Liver (tissue), 9 donors: Measurements from ENCODE around the gene UPF3A. TPM values are rescaled to one million over a fixed set of nuclear protein-coding genes. Genes with fewer than 3 reads are reported as not detected.

Experiments
- DNase-seq: peaks from one replicate; pipeline ENCODE4 v3.0.0-alpha.2; 2017; ENCODE audit warnings: low spot score
- H3K27ac ChIP-seq, 2 donors: one replicate each; pipeline ENCODE4 v1.7.0; 2013; ENCODE audit warnings: inconsistent platforms in 2 of 2, low read length in 2 of 2, control low read depth in 1 of 2, low read depth in 1 of 2, mild to moderate bottlenecking in 1 of 2
- H3K27me3 ChIP-seq, 4 donors: one replicate each; pipeline versions ENCODE4 v1.6.1 to v1.7.0; 2013; ENCODE audit warnings: low read length in 3 of 4, inconsistent platforms in 1 of 4, mild to moderate bottlenecking in 1 of 4, moderate library complexity in 1 of 4; ENCODE audit not compliant: control insufficient read depth in 4 of 4, insufficient read depth in 4 of 4
- H3K36me3 ChIP-seq, 4 donors: one replicate each; pipeline versions ENCODE4 v1.6.1 to v1.7.0; 2013; ENCODE audit warnings: low read length in 3 of 4, mild to moderate bottlenecking in 3 of 4, low read depth in 1 of 4, moderate library complexity in 1 of 4; ENCODE audit not compliant: control insufficient read depth in 4 of 4, insufficient read depth in 3 of 4
- H3K4me1 ChIP-seq, 4 donors: one replicate each; pipeline versions ENCODE4 v1.6.1 to v1.7.0; 2013; ENCODE audit warnings: low read length in 3 of 4, mild to moderate bottlenecking in 3 of 4, moderate library complexity in 1 of 4; ENCODE audit not compliant: control insufficient read depth in 4 of 4, insufficient read depth in 4 of 4
- H3K4me3 ChIP-seq, 3 donors: one replicate each; pipeline versions ENCODE4 v1.6.1 to v1.7.0; 2013; ENCODE audit warnings: low read length in 3 of 3, control low read depth in 1 of 3, low read depth in 1 of 3, mild to moderate bottlenecking in 1 of 3
- H3K9ac ChIP-seq, 2 donors: one replicate each; pipeline ENCODE4 v1.7.0; 2013; ENCODE audit warnings: low read length in 2 of 2, mild to moderate bottlenecking in 2 of 2, moderate library complexity in 2 of 2, control low read depth in 1 of 2, low read depth in 1 of 2
- H3K9me3 ChIP-seq, 4 donors: one replicate each; pipeline versions ENCODE4 v1.6.1 to v1.7.0; 2013; ENCODE audit warnings: low read length in 3 of 4; ENCODE audit not compliant: control insufficient read depth in 4 of 4
- EGR1 ChIP-seq, 2 donors: IDR thresholded peaks; 2 replicates each; pipeline ENCODE4 v1.6.1; 2016 to 2018; ENCODE audit warnings: antibody characterized with exemption in 2 of 2, low read depth in 2 of 2
- FOXA1 ChIP-seq: IDR thresholded peaks from 2 replicates; pipeline ENCODE4 v1.6.1; 2016; ENCODE audit warnings: antibody characterized with exemption
- FOXA2 ChIP-seq: IDR thresholded peaks from 2 replicates; pipeline ENCODE4 v1.6.1; 2016; ENCODE audit warnings: antibody characterized with exemption
- GABPA ChIP-seq, 2 donors: IDR thresholded peaks in 1 of 2; conservative IDR thresholded peaks in 1 of 2; 2 replicates each; pipeline ENCODE4 v1.6.1; 2016; ENCODE audit warnings: antibody characterized with exemption in 2 of 2, mild to moderate bottlenecking in 1 of 2, moderate library complexity in 1 of 2
- HNF4A ChIP-seq, 2 donors: conservative IDR thresholded peaks; 2 replicates each; pipeline ENCODE4 v1.6.1; 2016; ENCODE audit warnings: antibody characterized with exemption in 2 of 2, mild to moderate bottlenecking in 2 of 2
- HNF4G ChIP-seq: IDR thresholded peaks from 2 replicates; pipeline ENCODE4 v1.6.1; 2016; ENCODE audit warnings: antibody characterized with exemption
- JUND ChIP-seq, 2 donors: IDR thresholded peaks; 2 replicates each; pipeline ENCODE4 v1.6.1; 2016; ENCODE audit warnings: antibody characterized with exemption in 2 of 2
- NR2F2 ChIP-seq: IDR thresholded peaks from 2 replicates; pipeline ENCODE4 v1.6.1; 2016; ENCODE audit warnings: antibody characterized with exemption
- RAD21 ChIP-seq, 2 donors: IDR thresholded peaks; 2 replicates each; pipeline ENCODE4 v1.6.1; 2016; ENCODE audit warnings: antibody characterized with exemption in 2 of 2, mild to moderate bottlenecking in 2 of 2
- REST ChIP-seq: IDR thresholded peaks from 2 replicates; pipeline ENCODE4 v1.6.1; 2016; ENCODE audit warnings: antibody characterized with exemption, mild to moderate bottlenecking
- RXRA ChIP-seq, 2 donors: IDR thresholded peaks; 2 replicates each; pipeline ENCODE4 v1.6.1; 2017 to 2018; ENCODE audit warnings: antibody characterized with exemption in 2 of 2, mild to moderate bottlenecking in 1 of 2
- SP1 ChIP-seq: IDR thresholded peaks from 2 replicates; pipeline ENCODE4 v1.6.1; 2018; ENCODE audit warnings: antibody characterized with exemption, mild to moderate bottlenecking
- TAF1 ChIP-seq: conservative IDR thresholded peaks from 2 replicates; pipeline ENCODE4 v1.6.1; 2016; ENCODE audit warnings: antibody characterized with exemption, mild to moderate bottlenecking
- YY1 ChIP-seq: IDR thresholded peaks from 2 replicates; pipeline ENCODE4 v1.6.1; 2016; ENCODE audit warnings: antibody characterized with exemption, mild to moderate bottlenecking
- ZBTB33 ChIP-seq: IDR thresholded peaks from 2 replicates; pipeline ENCODE4 v1.6.1; 2016; ENCODE audit warnings: antibody characterized with exemption
- WGBS: extraction: QIAGEN DNeasy Blood & Tissue Kit; methylation state at CpG from one replicate; pipeline ENCODE4 v1.1.7; 2013; 5-methylcytosine and 5-hydroxymethylcytosine counted together
- polyA plus RNA-seq, 2 donors: library from polyadenylated mRNA; stranded (reverse) in 1 of 2; unstranded in 1 of 2; fragments of 200-250 nt in 1 of 2; fragments of >200 nt in 1 of 2; fragmentation: Nextera tagmentation in 1 of 2; extraction: Ambion mirVana in 1 of 2; gene quantifications; one replicate each; pipeline versions ENCODE4 v1.2.1 to v1.2.3, GENCODE V29; 2013 to 2015
- total RNA-seq, 2 donors: library from RNA; depleted of rRNA; stranded (reverse); fragments of >200 nt; gene quantifications; one replicate each; pipeline ENCODE4 v1.2.3, GENCODE V29; 2014
- TF ChIP-seq, protein P1 (sequence below): fragments of 150-350 bp; IDR thresholded peaks from 2 replicates; pipeline ENCODE4 v1.5.1; 2017; ENCODE audit warnings: improper control_type of control experiment, low read depth, low read length; ENCODE audit not compliant: missing input control
- TF ChIP-seq, protein P2 (sequence below): IDR thresholded peaks from 2 replicates; pipeline ENCODE4 v1.6.1; 2016; ENCODE audit warnings: antibody characterized with exemption
- TF ChIP-seq, protein P3 (sequence below): IDR thresholded peaks from 2 replicates; pipeline ENCODE4 v1.6.1; 2016; ENCODE audit warnings: antibody characterized with exemption
- donor health status: healthy.
- donor health status: healthy.
- donor health status: healthy.
- donor health status: healthy.
- donor health status: healthy.

Gene UPF3A
- total and polyA plus RNA-seq, 4 donors, result 11.0 to 26.5 (median 17.2) TPM

GRCh38 chr13:114318624-114319023 lies 37.2 kb downstream of the UPF3A start:
- Histone ChIP-seq H3K4me3 (no peak overlapping the region), H3K36me3 (peaks cover 0 to 19% (median 17%) of the 10 kb centered on the region in 4 donors), H3K9ac (no peak overlapping the region), H3K27ac (no peak overlapping the region), H3K4me1 (peaks cover 3 to 18% (median 11%) of the 10 kb centered on the region in 4 donors), H3K9me3 (no peaks in the 10 kb centered on the region), H3K27me3 (no peaks in the 10 kb centered on the region)
- WGBS, result 52% methylated on average over 1 of the region's 1 CpG
- TF ChIP-seq, protein P1, sequence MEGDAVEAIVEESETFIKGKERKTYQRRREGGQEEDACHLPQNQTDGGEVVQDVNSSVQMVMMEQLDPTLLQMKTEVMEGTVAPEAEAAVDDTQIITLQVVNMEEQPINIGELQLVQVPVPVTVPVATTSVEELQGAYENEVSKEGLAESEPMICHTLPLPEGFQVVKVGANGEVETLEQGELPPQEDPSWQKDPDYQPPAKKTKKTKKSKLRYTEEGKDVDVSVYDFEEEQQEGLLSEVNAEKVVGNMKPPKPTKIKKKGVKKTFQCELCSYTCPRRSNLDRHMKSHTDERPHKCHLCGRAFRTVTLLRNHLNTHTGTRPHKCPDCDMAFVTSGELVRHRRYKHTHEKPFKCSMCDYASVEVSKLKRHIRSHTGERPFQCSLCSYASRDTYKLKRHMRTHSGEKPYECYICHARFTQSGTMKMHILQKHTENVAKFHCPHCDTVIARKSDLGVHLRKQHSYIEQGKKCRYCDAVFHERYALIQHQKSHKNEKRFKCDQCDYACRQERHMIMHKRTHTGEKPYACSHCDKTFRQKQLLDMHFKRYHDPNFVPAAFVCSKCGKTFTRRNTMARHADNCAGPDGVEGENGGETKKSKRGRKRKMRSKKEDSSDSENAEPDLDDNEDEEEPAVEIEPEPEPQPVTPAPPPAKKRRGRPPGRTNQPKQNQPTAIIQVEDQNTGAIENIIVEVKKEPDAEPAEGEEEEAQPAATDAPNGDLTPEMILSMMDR, result no peak
- TF ChIP-seq RXRA (IDR thresholded peaks at IDR 0.05) (no peak), JUND (IDR thresholded peaks at IDR 0.05) (no peak), FOXA2 (no peak), NR2F2 (no peak), TAF1 (no peak), EGR1 (IDR thresholded peaks at IDR 0.05; ENCODE audit: low read depth in 2 of 2) (no peak), GABPA (IDR thresholded peaks at IDR 0.05 in 1 of 2, conservative IDR thresholded peaks at IDR 0.05 in 1 of 2) (no peak), FOXA1 (no peak), YY1 (no peak), ZBTB33 (no peak), HNF4A (conservative IDR thresholded peaks at IDR 0.05) (no peak), REST (no peak), HNF4G (no peak), SP1 (no peak), RAD21 (IDR thresholded peaks at IDR 0.05) (no peak)
- TF ChIP-seq, protein P2, sequence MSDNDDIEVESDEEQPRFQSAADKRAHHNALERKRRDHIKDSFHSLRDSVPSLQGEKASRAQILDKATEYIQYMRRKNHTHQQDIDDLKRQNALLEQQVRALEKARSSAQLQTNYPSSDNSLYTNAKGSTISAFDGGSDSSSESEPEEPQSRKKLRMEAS, result no peak
- TF ChIP-seq, protein P3, sequence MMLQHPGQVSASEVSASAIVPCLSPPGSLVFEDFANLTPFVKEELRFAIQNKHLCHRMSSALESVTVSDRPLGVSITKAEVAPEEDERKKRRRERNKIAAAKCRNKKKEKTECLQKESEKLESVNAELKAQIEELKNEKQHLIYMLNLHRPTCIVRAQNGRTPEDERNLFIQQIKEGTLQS, result no peak
- no peak for DNase-seq
